HG03354 (cell line): ENCODE results near the gene ELAVL3.
A peak's percentile ranks its signal among the peaks of the same experiment; 100 is the strongest.
"Not testable (repeated sequence)": the region's sequence is repeated elsewhere in the genome, so short reads cannot be mapped to it uniquely, and the experiment has no call there.

Experiments used
- ATAC-seq: cut with Tn5 transposase; IDR thresholded peaks from one replicate; pipeline ENCODE4 v1.9.1; 2021; ENCODE audit warnings: mild to moderate bottlenecking; ENCODE audit not compliant: unreplicated experiment, poor library complexity, severe bottlenecking

ELAVL3 gene

GRCh38 chr19:11446652-11447301, 34.1 kb downstream of the ELAVL3 start:
- no peak for ATAC-seq

GRCh38 chr19:11446271-11446651, 34.6 kb downstream of the ELAVL3 start:
- ATAC-seq: no peak

- no peak for ATAC-seq
These were observed 35.7 kb downstream of the ELAVL3 start for GRCh38 chr19:11445141-11445540.

GRCh38 chr19:11444059-11444458, 36.8 kb downstream of the ELAVL3 start:
- ATAC-seq: no peak

- no peak for ATAC-seq
These were observed 42.9 kb downstream of the ELAVL3 start for GRCh38 chr19:11437955-11438354.

GRCh38 chr19:11435833-11436313, 45.0 kb downstream of the ELAVL3 start:
- ATAC-seq: no peak

- ATAC-seq: peak; percentile 90
These were observed 45.6 kb downstream of the ELAVL3 start, which contains the start of the genes ODAD3 and PRKCSH for GRCh38 chr19:11435057-11435832. TSS of gene ODAD3 (minus strand) at chr19:11435121. CDS start at chr19:11435016, 105 bp downstream. TSS of gene PRKCSH (plus strand) at chr19:11435635. CDS start at chr19:11436118, 483 bp downstream.

- peak; percentile 20 for ATAC-seq
These were observed 46.2 kb downstream of the ELAVL3 start for GRCh38 chr19:11434703-11435056.

- ATAC-seq: not testable (repeated sequence)
These were observed 47.3 kb downstream of the ELAVL3 start for GRCh38 chr19:11433526-11433925.

- ATAC-seq: no peak
These were observed 54.2 kb downstream of the ELAVL3 start for GRCh38 chr19:11426656-11427055.

- no peak for ATAC-seq
These were observed 55.0 kb downstream of the ELAVL3 start for GRCh38 chr19:11425719-11426457.

GRCh38 chr19:11423791-11424181, 57.1 kb downstream of the ELAVL3 start:
- no peak for ATAC-seq

GRCh38 chr19:11423164-11423790, 57.6 kb downstream of the ELAVL3 start:
- ATAC-seq: no peak

GRCh38 chr19:11422163-11423065, 58.4 kb downstream of the ELAVL3 start:
- ATAC-seq: peak; percentile 65

- ATAC-seq: peak; percentile 54
These were observed 59.3 kb downstream of the ELAVL3 start for GRCh38 chr19:11421371-11422098.

GRCh38 chr19:11420429-11421370, 60.1 kb downstream of the ELAVL3 start:
- ATAC-seq: no peak
